GM18868 (cell line): ENCODE results near the gene GH1.
A peak's percentile ranks its signal among the peaks of the same experiment; 100 is the strongest.

Source experiments
- ATAC-seq: cut with Tn5 transposase; IDR thresholded peaks from one replicate; pipeline ENCODE4 v1.9.1; 2021; ENCODE audit warnings: mild to moderate bottlenecking, moderate library complexity; ENCODE audit not compliant: unreplicated experiment

GH1 gene

GRCh38 chr17:63945784-63946439 lies 27.3 kb upstream of the GH1 start:
- ATAC-seq = no peak

- ATAC-seq = no peak
Observed at GRCh38 chr17:63944736-63945499, 26.3 kb upstream of the GH1 start.

- ATAC-seq = no peak
Observed at GRCh38 chr17:63943745-63944144, 25.1 kb upstream of the GH1 start.

- ATAC-seq = no peak
Observed at GRCh38 chr17:63942309-63942985, 23.8 kb upstream of the GH1 start.

GRCh38 chr17:63941751-63942150 lies 23.1 kb upstream of the GH1 start:
- no peak for ATAC-seq

GRCh38 chr17:63941162-63941561 lies 22.5 kb upstream of the GH1 start:
- no peak for ATAC-seq

- ATAC-seq = no peak
Observed at GRCh38 chr17:63940584-63940983, 21.9 kb upstream of the GH1 start.

- ATAC-seq = no peak
Observed at GRCh38 chr17:63939884-63940283, 21.2 kb upstream of the GH1 start.

- no peak for ATAC-seq
Observed at GRCh38 chr17:63939401-63939800, 20.8 kb upstream of the GH1 start.

- no peak for ATAC-seq
Observed at GRCh38 chr17:63937920-63938319, 19.3 kb upstream of the GH1 start.

- ATAC-seq = no peak
Observed at GRCh38 chr17:63937319-63937718, 18.7 kb upstream of the GH1 start.

GRCh38 chr17:63934183-63935112 lies 15.8 kb upstream of the GH1 start:
- no peak for ATAC-seq

- no peak for ATAC-seq
Observed at GRCh38 chr17:63933598-63933997, 15.0 kb upstream of the GH1 start.

- ATAC-seq = no peak
Observed at GRCh38 chr17:63932721-63933120, 14.1 kb upstream of the GH1 start.

GRCh38 chr17:63931981-63932561 lies 13.4 kb upstream of the GH1 start, which contains the start of gene CD79B:
Gene CD79B (minus strand): TSS chr17:63932331. CDS start chr17:63932261, 70 bp downstream.
- peak; percentile 81 for ATAC-seq

- ATAC-seq = no peak
Observed at GRCh38 chr17:63930951-63931575, 12.4 kb upstream of the GH1 start.

- no peak for ATAC-seq
Observed at GRCh38 chr17:63929860-63930766, 11.5 kb upstream of the GH1 start.

- no peak for ATAC-seq
Observed at GRCh38 chr17:63928966-63929695, 10.5 kb upstream of the GH1 start.
